GM18520 (cell line): ENCODE results near the gene DOLK.
"Not testable (repeated sequence)": the region's sequence is repeated elsewhere in the genome, so short reads cannot be mapped to it uniquely, and the experiment has no call there.

Experiments
- ATAC-seq: cut with Tn5 transposase; IDR thresholded peaks from one replicate; pipeline ENCODE4 v1.9.1; 2021; ENCODE audit not compliant: unreplicated experiment

DOLK gene

GRCh38 chr9:128947527-128948301, at the start of gene DOLK, which contains the start of gene NUP188:
TSS of gene DOLK (minus strand) at chr9:128947603. CDS start at chr9:128947303, 300 bp downstream.
TSS of gene NUP188 (plus strand) at chr9:128947699. CDS start at chr9:128947720, 21 bp downstream.
- ATAC-seq = peak; percentile 73

DNA sequence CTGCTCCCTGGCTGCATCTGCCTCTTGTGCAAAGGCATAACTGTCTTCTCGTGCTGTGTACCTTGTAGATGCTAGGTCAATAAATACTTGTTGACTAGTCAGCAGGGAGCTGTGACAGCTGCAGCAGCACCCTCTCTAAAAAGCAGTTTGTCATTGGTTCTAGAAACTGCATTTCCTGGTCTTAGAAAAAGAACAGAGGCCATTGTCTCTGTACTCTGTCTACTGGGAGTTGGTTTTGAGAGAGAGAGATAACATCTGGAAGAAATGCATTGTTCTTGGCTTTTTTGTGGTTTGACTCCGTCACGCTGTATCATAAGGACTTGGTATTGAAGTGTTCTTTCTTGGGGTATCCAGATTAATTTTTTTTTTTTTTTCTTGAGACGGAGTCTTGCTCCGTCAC, 48.4 kb upstream of the DOLK start:
- no peak for ATAC-seq

DNA sequence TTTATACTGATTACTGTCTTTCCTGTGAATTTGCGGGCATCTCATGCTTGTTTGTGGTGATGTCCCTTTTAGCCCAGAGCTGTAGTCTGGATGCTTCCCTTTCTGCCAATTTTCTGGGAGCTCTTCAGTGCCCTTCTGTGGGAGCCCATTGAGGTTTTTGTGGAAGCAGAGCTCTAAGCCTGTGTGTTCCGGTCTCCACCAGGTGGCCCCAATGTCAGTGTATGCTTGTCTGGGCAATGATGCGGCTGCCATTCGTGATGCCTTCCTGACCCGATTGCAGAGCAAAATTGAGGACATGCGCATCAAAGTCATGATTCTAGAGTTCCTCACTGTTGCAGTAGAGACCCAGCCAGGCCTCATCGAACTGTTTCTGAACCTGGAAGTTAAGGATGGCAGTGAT, 45.6 kb upstream of the DOLK start:
- no peak for ATAC-seq

- no peak for ATAC-seq
Measured at GRCh38 chr9:128987805-128988204, 40.4 kb upstream of the DOLK start.

- ATAC-seq = no peak
Measured at GRCh38 chr9:128986671-128987070, 39.3 kb upstream of the DOLK start.

DNA sequence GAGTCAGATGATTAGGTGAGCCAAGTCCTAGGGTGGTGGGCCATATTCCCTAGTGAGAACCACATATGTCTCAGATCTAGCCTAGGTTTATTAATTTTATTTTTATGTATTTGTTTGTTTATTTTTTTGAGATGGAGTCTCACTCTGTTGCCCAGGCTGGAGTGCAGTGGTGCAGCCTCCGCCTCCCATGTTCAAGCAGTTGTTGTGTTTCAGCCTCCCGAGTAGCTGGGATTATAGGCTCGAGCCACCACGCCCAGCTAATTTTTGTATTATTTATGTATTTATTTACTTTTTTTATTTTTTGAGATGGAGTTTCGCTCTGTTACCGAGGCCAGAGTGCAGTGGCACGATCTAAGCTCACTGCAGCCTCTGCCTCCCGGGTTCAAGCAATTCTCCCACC, 36.1 kb upstream of the DOLK start:
- no peak for ATAC-seq

DNA sequence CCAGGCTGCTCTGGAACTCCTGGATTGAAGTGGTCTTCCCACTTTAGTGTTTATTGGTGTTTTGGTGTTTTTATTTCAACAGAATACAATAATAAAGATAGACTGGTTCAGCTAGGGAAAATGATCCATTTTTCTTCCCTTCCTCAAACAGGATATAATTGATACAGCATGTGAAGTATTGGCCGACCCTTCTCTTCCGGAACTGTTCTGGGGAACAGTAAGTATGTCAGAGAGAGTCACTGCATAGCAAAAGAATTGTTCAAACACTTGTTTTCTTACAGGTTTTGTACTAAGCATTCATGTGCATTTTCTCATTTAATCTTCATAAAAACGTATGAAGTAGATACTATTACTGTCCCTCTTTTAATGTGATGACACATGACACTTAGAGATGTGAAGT, 31.7 kb upstream of the DOLK start:
- no peak for ATAC-seq

DNA sequence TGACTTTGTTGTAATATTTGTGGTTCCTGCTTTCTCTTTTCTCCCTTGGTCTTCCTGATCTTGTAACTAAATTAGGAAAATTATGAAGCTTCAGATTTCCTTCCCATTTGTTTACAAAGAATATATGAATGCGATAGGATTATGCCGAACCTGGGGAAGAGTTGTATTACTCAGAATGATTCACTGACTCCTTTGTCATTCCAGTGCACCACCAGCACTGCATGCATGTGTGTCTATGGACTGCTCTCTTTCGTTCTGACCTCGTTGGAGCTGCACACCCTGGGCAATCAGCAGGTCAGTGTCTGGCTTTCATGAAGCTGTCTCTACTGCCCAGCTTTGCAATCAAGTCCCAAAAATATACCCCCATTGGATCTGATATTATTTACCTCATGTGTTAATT, 25.6 kb upstream of the DOLK start:
- ATAC-seq = no peak

DNA sequence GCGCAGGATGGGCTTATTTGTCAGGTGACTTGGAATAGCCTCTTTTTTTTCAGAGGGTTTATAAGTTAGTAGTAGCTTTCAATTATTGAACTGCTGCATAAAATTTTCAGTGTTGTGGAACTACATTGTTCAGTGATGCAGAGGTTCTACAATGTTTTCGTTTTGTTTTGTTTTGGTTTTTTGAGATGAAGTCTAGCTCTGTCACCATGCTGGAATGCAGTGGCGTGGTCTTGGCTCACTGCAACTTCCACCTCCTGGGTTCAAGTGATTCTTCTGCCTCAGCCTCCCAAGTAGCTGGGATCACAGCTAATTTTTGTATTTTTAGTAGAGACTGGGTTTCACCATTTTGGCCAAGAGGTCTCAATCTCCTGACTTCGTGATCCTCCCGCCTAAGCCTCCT, 22.1 kb upstream of the DOLK start:
- ATAC-seq = no peak

DNA sequence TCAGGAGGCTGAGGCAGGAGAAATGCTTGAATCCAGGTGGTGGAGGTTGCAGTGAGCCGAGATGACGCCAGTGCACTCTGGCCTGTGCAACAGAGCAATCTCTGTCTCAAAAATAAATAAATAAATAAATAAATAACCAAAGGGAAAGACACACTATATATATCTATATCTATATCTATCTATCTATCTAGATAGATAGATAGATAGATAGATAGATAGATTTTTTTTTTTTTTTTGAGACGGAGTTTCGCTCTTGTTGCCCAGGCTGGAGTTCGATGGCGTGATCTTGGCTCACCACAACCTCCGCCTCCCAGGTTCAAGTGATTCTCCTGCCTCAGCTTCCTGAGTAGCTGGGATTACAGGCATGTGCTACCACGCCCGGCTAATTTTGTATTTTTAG, 14.0 kb upstream of the DOLK start:
- ATAC-seq = not testable (repeated sequence)

GRCh38 chr9:128947277-128947526, 201 bp downstream of the DOLK start:
- no peak for ATAC-seq

GRCh38 chr9:128946571-128947276, 679 bp downstream of the DOLK start:
- peak; percentile 8 for ATAC-seq

DNA sequence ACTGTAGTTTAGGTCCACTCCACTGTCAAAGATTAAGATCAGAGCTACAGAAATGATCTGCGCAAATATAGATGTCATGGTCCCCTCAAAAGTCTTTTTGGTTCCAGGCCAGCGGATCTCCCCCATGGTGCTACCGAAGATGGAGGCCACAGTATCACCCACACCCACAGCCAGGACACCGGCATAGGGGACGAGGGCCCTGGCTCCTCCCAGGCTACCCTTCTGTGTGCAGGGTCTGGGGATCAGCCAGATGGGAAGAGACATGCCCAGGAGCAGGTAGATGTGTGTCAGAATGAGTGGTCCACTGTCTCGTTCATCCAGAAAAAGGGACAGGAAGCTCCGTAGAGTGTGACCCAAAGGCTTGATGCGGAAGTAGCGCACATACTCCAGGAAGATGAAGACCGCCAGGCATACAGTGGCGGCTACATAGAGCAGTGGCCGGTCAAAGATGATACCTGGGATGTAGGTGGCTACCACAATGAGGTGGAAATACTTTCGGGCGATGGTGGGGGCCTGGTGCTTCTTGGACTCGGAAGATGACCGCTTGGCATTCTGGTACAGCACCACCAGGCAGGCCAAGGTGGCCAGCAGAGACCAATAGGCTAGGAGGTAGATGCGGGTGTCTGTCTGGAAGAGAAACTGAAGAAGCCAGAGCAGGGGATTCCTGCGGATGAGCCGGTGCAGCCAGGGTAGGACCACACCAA, 1.5 kb downstream of the DOLK start:
- no peak for ATAC-seq

DNA sequence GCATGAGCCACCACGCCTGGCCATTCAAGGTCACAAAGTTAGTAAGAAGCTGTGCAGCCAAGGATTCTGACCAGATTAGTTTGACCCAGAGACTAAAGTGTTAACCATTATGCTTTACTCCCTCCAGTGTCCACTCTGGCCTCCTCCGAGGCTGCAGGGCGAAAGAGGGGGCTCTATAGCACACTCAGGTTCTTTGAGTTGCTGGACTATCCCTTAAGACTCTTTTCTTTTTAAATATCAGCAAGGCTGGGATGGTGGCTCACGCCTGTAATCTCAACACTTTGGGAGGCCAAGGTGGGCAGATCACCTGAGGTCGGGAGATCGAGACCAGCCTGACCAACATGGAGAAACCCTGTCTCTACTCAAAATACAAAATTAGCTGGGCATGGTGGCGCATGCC, 2.4 kb downstream of the DOLK start:
- not testable (repeated sequence) for ATAC-seq

DNA sequence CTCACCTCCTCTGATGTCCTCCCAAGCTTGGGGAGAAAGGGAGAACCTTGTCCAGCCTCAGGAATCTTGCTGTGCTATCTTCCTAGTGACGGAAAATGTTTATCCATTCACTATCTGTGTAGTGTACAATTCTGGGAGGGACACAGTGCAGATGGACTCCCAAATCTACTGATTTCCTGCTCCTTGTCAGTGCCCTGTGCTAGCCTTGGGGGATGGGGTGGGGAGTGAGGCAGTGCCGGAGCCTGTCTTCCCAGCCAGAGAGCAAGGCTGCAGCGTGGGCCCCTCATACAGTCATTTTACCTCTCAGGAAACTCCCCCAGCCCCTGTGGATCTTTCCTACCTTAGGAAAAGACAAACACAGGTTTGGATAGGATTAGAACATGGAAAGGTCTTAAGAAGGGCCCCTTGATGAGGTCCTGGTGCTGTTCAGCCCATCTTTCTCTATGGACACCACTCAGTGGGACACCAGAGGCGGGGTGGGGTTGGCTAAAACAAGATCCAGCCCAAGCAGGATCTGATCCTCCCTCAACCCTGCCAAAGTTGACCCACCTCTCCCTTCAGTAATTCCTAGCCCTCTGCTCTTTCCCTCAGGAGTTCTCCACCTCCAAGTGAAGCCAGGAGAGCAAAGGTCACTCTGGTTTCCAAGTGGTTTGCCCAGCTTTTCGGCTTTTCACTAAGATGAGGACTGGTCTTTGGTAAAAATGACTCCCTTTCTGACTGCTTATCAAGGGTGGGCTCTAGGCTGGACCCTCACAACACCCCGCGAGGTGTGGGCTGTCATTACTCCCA, 3.4 kb downstream of the DOLK start:
- ATAC-seq = no peak

- ATAC-seq = no peak
Measured at GRCh38 chr9:128940946-128941755, 6.3 kb downstream of the DOLK start.

DNA sequence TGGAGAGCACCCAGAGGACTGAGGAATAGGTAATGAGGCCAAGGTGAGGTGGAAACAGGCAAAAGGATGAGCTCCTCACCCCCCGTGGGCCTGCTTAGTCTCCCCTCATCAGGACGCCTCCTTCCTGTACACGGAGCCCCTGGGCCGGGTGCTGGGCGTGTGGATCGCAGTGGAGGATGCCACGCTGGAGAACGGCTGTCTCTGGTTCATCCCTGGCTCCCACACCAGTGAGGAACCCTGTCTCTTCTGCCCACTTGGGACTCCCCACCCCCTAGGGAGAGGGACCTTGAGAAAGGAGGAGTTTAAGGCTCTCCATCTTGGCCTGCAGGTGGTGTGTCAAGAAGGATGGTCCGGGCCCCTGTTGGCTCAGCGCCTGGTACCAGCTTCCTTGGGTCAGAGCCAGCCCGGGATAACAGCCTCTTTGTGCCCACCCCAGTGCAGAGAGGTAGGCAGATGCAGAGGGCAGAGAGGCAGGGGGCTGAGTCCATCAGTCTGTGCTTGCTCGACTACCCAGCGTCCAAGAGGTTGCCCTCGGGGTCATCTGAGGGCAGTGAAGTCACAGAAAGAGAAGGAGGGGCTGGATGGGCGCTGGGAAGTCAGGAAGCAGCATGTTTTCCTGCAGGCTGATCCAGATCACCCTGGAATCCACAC, 7.0 kb downstream of the DOLK start:
- no peak for ATAC-seq

- ATAC-seq = no peak
Measured at GRCh38 chr9:128937310-128938165, 9.9 kb downstream of the DOLK start.
